ENCODE measurements around the gene METRNL. TPM values are rescaled to one million over a fixed set of nuclear protein-coding genes. Genes with fewer than 3 reads are reported as not detected.
"Not testable (repeated sequence)": the region's sequence is repeated elsewhere in the genome, so short reads cannot be mapped to it uniquely, and the experiment has no call there.

Gene METRNL
- total RNA-seq, 1 donor = 140 TPM

DNA sequence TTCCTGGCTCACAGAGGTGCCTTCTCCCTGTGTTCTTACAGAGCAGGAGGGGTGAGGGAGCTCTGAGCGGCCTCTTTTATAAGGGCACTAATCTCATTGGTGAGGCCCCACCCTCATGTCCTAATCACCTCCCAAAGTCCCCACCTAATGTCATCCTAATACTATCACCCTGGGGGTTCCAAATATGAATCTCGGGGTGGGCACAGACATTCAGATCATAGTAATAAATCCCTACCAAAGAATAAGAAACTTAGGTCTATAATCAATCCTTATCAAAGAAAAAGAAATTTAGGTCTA lies 32.3 kb upstream of the METRNL start:
- Histone ChIP-seq H4K20me1 (ENCODE audit: insufficient read depth, low read length) (no peaks in the 10 kb centered on the region), H2AFZ (ENCODE audit: low read length) (no peak overlapping the region), H3K27ac (ENCODE audit: low read depth, low read length) (no peak overlapping the region), H3K36me3 (ENCODE audit: insufficient read depth, low read length) (peaks cover 4% of the 10 kb centered on the region), H3K79me2 (ENCODE audit: insufficient read depth, low read length) (peaks cover 2% of the 10 kb centered on the region), H3K4me3 (ENCODE audit: insufficient read depth, low read length) (no peak overlapping the region), H3K4me2 (ENCODE audit: insufficient read depth, low read length) (no peak overlapping the region), H3K27me3 (ENCODE audit: insufficient read depth, low read length) (no peaks in the 10 kb centered on the region), H3K4me1 (ENCODE audit: insufficient read depth, low read length) (peaks cover 10% of the 10 kb centered on the region), H3K9me3 (ENCODE audit: low read depth, low read length) (no peaks in the 10 kb centered on the region)
- DNase-seq (ENCODE audit: insufficient read length, low spot score, missing footprints) = peak; percentile 19
- TF ChIP-seq, protein P1, sequence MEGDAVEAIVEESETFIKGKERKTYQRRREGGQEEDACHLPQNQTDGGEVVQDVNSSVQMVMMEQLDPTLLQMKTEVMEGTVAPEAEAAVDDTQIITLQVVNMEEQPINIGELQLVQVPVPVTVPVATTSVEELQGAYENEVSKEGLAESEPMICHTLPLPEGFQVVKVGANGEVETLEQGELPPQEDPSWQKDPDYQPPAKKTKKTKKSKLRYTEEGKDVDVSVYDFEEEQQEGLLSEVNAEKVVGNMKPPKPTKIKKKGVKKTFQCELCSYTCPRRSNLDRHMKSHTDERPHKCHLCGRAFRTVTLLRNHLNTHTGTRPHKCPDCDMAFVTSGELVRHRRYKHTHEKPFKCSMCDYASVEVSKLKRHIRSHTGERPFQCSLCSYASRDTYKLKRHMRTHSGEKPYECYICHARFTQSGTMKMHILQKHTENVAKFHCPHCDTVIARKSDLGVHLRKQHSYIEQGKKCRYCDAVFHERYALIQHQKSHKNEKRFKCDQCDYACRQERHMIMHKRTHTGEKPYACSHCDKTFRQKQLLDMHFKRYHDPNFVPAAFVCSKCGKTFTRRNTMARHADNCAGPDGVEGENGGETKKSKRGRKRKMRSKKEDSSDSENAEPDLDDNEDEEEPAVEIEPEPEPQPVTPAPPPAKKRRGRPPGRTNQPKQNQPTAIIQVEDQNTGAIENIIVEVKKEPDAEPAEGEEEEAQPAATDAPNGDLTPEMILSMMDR (IDR thresholded peaks at IDR 0.05; ENCODE audit: extremely low read depth, low read depth, low read length) = no peak

DNA sequence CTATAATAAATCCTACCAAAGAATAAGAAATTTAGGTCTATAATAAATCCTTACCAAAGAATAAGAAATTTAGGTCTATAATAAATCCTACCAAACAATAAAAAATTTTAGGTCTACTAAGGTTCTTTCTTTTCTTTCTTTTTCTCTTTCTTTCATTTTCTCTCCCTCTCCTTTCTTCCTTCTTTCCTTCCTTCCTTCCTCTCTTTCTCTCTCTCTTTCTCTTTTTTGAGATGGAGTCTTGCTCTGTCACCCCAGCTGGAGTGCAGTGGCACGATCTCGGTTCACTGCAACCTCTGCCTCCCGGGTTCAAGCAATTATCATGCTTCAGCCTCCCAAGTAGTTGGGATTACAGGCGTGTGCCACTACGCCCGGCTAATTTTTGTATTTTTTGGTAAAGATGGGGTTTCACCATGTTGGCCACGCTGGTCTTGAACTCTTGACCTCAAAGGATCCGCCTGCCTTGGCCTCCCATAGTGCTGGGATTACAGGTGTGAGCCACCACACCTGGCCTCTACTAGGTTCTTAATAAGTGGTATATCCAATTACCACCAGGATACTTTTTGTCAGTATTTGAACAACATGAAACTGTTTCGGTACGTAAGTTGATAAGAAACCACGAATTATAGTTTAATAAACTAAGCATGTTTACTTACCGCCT lies 31.5 kb upstream of the METRNL start:
- H3K36me3 ChIP-seq (ENCODE audit: insufficient read depth, low read length); H3K79me2 ChIP-seq (ENCODE audit: insufficient read depth, low read length); H3K4me3 ChIP-seq (ENCODE audit: insufficient read depth, low read length); H3K27me3 ChIP-seq (ENCODE audit: insufficient read depth, low read length); H3K9me3 ChIP-seq (ENCODE audit: low read depth, low read length); DNase-seq (ENCODE audit: insufficient read length, low spot score, missing footprints); H4K20me1 ChIP-seq (ENCODE audit: insufficient read depth, low read length): not testable (repeated sequence)
- H3K4me1 ChIP-seq (ENCODE audit: insufficient read depth, low read length) = peaks cover 10% of the 10 kb centered on the region
- peak overlapping the region; percentile 67 for H3K27ac ChIP-seq (ENCODE audit: low read depth, low read length)
- peak overlapping the region; percentile 22 for H3K4me2 ChIP-seq (ENCODE audit: insufficient read depth, low read length)
- H2AFZ ChIP-seq (ENCODE audit: low read length) = peak overlapping the region; percentile 9

DNA sequence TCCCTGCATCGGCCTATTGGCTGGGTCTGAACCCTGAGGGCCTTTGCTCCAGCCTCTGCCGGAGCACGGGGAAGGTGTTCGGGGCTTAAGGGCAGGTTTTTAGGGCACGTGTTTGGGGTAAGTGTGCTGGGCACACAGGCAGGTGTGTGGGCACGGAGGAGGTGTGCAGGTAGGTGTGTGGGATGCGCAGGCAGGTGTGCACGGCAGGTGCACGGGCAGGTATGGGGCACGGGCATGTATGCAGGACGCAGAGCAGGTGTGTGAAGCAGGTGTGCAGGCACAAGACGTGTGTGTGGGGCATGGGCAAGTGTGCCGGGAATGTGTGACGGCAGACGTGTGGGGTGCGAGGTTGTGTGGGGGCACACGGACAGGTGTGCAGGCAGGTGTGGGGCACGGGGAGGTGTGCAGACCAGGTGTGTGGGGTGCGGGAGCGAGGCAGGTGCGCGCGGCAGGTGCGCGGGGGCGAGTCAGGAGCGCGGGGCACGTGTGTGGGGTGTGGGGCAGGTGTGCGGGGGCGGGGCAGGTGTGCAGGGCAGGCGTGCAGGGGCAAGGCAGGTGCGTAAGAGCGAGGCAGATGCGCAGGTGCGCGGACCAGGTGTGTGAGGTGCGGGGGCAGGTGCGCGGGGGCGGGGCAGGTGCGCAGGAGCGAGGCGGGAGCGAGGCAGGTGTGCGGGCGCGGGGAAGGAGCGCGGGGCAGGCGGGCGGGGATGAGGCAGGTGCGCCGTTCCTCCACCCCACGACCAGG lies 28.6 kb upstream of the METRNL start:
- Histone ChIP-seq H3K27ac (ENCODE audit: low read depth, low read length) (peak overlapping the region; percentile 75), H4K20me1 (ENCODE audit: insufficient read depth, low read length) (no peaks in the 10 kb centered on the region)
- DNase-seq (ENCODE audit: insufficient read length, low spot score, missing footprints) = peak; percentile 37

DNA sequence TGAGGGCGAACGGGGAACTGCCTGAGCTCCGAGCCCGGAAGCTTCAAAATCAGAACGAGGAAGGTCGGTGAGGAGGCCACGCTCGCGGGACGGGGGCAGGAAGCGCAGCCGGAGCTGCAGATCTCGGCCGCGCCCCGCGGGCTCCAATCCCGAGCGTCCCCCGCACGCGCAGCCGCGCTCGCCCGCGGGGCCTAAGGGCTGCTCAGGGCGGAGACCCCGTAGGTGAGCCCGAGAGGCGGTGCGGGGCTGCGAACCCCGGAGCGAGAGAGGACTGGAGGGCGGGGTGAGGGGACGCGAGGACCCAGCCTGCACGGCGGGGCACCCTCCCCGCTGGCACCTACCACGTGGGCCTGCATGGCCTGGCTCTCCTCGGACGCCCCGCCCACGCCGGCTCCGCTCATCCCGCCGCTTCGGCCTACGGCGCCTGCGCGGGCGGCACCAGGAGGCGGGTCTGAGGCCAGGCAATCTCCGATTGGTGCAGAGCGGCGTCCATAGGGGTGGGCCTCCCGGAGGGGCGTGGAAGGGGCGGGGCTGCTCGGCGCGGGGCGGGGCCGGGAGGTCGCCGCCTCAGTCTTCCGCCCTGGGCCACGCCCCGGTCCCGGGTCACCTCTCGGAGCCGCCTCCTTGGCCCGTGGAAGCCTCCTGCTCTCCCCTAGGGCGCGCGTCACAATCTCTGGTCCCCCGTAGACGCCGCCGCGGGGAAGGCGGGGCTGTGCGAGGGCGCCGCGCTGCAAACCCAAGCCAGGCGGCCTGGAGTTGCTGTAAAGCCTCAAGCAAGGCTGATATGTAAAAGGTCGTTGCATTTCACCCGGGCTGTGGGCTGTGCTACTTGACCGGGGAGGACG lies 27.8 kb upstream of the METRNL start:
- TF ChIP-seq, protein P1 (IDR thresholded peaks at IDR 0.05; ENCODE audit: extremely low read depth, low read depth, low read length) = no peak
- H3K4me1 ChIP-seq (ENCODE audit: insufficient read depth, low read length) = peaks cover 21% of the 10 kb centered on the region
- H4K20me1 ChIP-seq (ENCODE audit: insufficient read depth, low read length) = no peaks in the 10 kb centered on the region
- no peaks in the 10 kb centered on the region for H3K79me2 ChIP-seq (ENCODE audit: insufficient read depth, low read length)
- H3K27ac ChIP-seq (ENCODE audit: low read depth, low read length) = peak overlapping the region; percentile 75
- no peaks in the 10 kb centered on the region for H3K9me3 ChIP-seq (ENCODE audit: low read depth, low read length)
- peak overlapping the region; percentile 91 for H2AFZ ChIP-seq (ENCODE audit: low read length)
- no peaks in the 10 kb centered on the region for H3K27me3 ChIP-seq (ENCODE audit: insufficient read depth, low read length)
- H3K4me2 ChIP-seq (ENCODE audit: insufficient read depth, low read length) = peak overlapping the region; percentile 84
- peaks cover 4% of the 10 kb centered on the region for H3K36me3 ChIP-seq (ENCODE audit: insufficient read depth, low read length)
- peak overlapping the region; percentile 84 for H3K4me3 ChIP-seq (ENCODE audit: insufficient read depth, low read length)
- DNase-seq (ENCODE audit: insufficient read length, low spot score, missing footprints) = peak; percentile 100

More for the DNA sequence above, 28.6 kb upstream of the METRNL start:
- Histone ChIP-seq H3K4me1 (ENCODE audit: insufficient read depth, low read length) (peaks cover 13% of the 10 kb centered on the region), H2AFZ (ENCODE audit: low read length) (peak overlapping the region; percentile 81), H3K9me3 (ENCODE audit: low read depth, low read length) (no peaks in the 10 kb centered on the region), H3K36me3 (ENCODE audit: insufficient read depth, low read length) (peaks cover 4% of the 10 kb centered on the region), H3K4me3 (ENCODE audit: insufficient read depth, low read length) (peak overlapping the region; percentile 84), H3K27me3 (ENCODE audit: insufficient read depth, low read length) (no peaks in the 10 kb centered on the region), H3K79me2 (ENCODE audit: insufficient read depth, low read length) (no peaks in the 10 kb centered on the region), H3K4me2 (ENCODE audit: insufficient read depth, low read length) (peak overlapping the region; percentile 84)
- TF ChIP-seq, protein P1 (IDR thresholded peaks at IDR 0.05; ENCODE audit: extremely low read depth, low read depth, low read length) = no peak

Data from osteoblast (primary cell).